HepG2 (cell line): ENCODE data around the gene CSN3. TPM values are rescaled to one million over a fixed set of nuclear protein-coding genes. Genes with fewer than 3 reads are reported as not detected.

Source experiments
- ATAC-seq: fragments of 200-7000 bp; cut with Tn5 transposase; 3 replicates; pipeline ENCODE4 v1.9.1; 2020; ENCODE audit warnings: mild to moderate bottlenecking, moderate library complexity
- BruUV-seq: library from RNA; stranded (reverse); fragments of 400-500 nt; replicated peaks from 2 replicates; lab custom pipeline; 2021; lab: Mats Ljungman, UMichigan
- CTCF ChIA-PET: fragments of 300-600 bp; formaldehyde crosslinking; extraction: SDS; loops from one replicate; lab custom pipeline; 2021; ENCODE audit warnings: low total read pairs, inconsistent platforms, low intra/inter-chr PET ratio; lab: Yijun Ruan, JAX
- POLR2A ChIA-PET: fragments of 350-600 bp; sonication (Branson Sonifier 250); formaldehyde crosslinking; loops from one replicate; lab custom pipeline; 2020; ENCODE audit warnings: antibody characterized with exemption, inconsistent platforms; lab: Yijun Ruan, JAX
- DNase-seq: peaks from one replicate; pipeline ENCODE4 v3.0.0-alpha.2; 2015; ENCODE audit warnings: low spot score
- FAIRE-seq: peaks from 3 replicates; lab custom pipeline; 2011; peaks lifted over from hg19 to GRCh38; lab: Jason Lieb, UNC
- H2AFZ ChIP-seq: one replicate; pipeline ENCODE4 v1.6.1; 2011; ENCODE audit warnings: low read length, inconsistent platforms
- H3K27ac ChIP-seq: fragments of 300-600 bp; 3 replicates; pipeline ENCODE4 v1.8.0; 2011; ENCODE audit warnings: mixed run types, mild to moderate bottlenecking, mixed read lengths, low read length, inconsistent platforms; ENCODE audit not compliant: insufficient read depth; ENCODE audit errors: extremely low read length
- H3K27me3 ChIP-seq, 2 experiments: fragments of 200-600 bp in 1 of 2; 2 replicates in 1 of 2; 3 replicates in 1 of 2; pipeline versions ENCODE4 v1.6.0 to v1.8.0; 2011; ENCODE audit warnings: low read length in 2 of 2, mild to moderate bottlenecking in 2 of 2, moderate library complexity in 2 of 2, inconsistent platforms in 1 of 2; ENCODE audit not compliant: insufficient read depth in 2 of 2, control insufficient read depth in 1 of 2
- H3K36me3 ChIP-seq, 2 experiments: fragments of 200-600 bp in 1 of 2; replicated peaks in 1 of 2; 2 replicates in 1 of 2; 3 replicates in 1 of 2; pipeline versions ENCODE4 v1.5.1 to v1.8.0; 2011; ENCODE audit warnings: low read length in 2 of 2, inconsistent platforms in 1 of 2; ENCODE audit not compliant: insufficient read depth in 2 of 2, control insufficient read depth in 1 of 2
- H3K4me1 ChIP-seq: 2 replicates; pipeline ENCODE4 v1.5.1; 2012; ENCODE audit warnings: low read length, inconsistent platforms; ENCODE audit not compliant: insufficient read depth
- H3K4me2 ChIP-seq: 2 replicates; pipeline ENCODE4 v1.6.0; 2011; ENCODE audit warnings: low read depth, low read length, inconsistent platforms
- H3K4me3 ChIP-seq, 3 experiments: fragments of 200-600 bp in 1 of 3; sonication (generic), shearing (Covaris generic) in 1 of 3; replicated peaks in 1 of 3; 2 replicates each; pipeline ENCODE4 v1.5.1; 2011 to 2016; ENCODE audit warnings: low read length in 3 of 3, inconsistent platforms in 2 of 3, low read depth in 2 of 3, mild to moderate bottlenecking in 2 of 3, control low read depth in 1 of 3, mixed read lengths in 1 of 3; ENCODE audit not compliant: insufficient read depth in 1 of 3
- H3K79me2 ChIP-seq: one replicate; pipeline ENCODE4 v1.6.1; 2011; ENCODE audit warnings: low read length, inconsistent platforms; ENCODE audit not compliant: insufficient read depth
- H3K9ac ChIP-seq: 2 replicates; pipeline ENCODE4 v1.6.0; 2011; ENCODE audit warnings: mild to moderate bottlenecking, low read depth, low read length, inconsistent platforms; ENCODE audit not compliant: insufficient read depth
- H3K9me3 ChIP-seq: 2 replicates; pipeline ENCODE4 v1.5.1; 2012; ENCODE audit warnings: mild to moderate bottlenecking, low read length
- H4K20me1 ChIP-seq: 2 replicates; pipeline ENCODE4 v1.6.0; 2011; ENCODE audit warnings: inconsistent platforms, mild to moderate bottlenecking, low read length, moderate library complexity; ENCODE audit not compliant: insufficient read depth
- ARNT2 ChIP-seq: sonication (generic); formaldehyde crosslinking; IDR thresholded peaks from 2 replicates; pipeline ENCODE4 v1.8.0; 2022; ENCODE audit warnings: mild to moderate bottlenecking, low read depth, missing genetic modification reagents, moderate library complexity
- HNRNPUL1 ChIP-seq: fragments of 200-400 bp; formaldehyde crosslinking; IDR thresholded peaks from 2 replicates; pipeline ENCODE4 v1.6.1; 2017; ENCODE audit warnings: low read depth, mild to moderate bottlenecking, low read length, moderate library complexity
- JUND ChIP-seq: sonication (generic); formaldehyde crosslinking; IDR thresholded peaks from 2 replicates; pipeline ENCODE4 v1.8.0; 2022; ENCODE audit warnings: mild to moderate bottlenecking, missing genetic modification reagents
- MTA3 ChIP-seq: sonication (generic); formaldehyde crosslinking; IDR thresholded peaks from 2 replicates; pipeline ENCODE4 v1.4.0; 2020; ENCODE audit warnings: missing genetic modification reagents
- NCOA1 ChIP-seq: sonication (generic); formaldehyde crosslinking; IDR thresholded peaks from 2 replicates; pipeline ENCODE4 v1.9.0; 2021; ENCODE audit warnings: missing genetic modification reagents
- SIN3A ChIP-seq: IDR thresholded peaks from 2 replicates; pipeline ENCODE4 v1.6.1; 2011; ENCODE audit warnings: low read depth, mild to moderate bottlenecking, control low read depth, low read length, borderline replicate concordance
- U2AF1 ChIP-seq: fragments of 200-400 bp; formaldehyde crosslinking; optimal IDR thresholded peaks from 2 replicates; pipeline ENCODE3; 2017; ENCODE audit warnings: mild to moderate bottlenecking, low read depth, low read length
- ZNF564 ChIP-seq: sonication (generic); formaldehyde crosslinking; IDR thresholded peaks from 2 replicates; pipeline ENCODE4 v1.8.1; 2023; ENCODE audit warnings: mild to moderate bottlenecking, missing genetic modification reagents
- ZNF776 ChIP-seq: sonication (generic); formaldehyde crosslinking; IDR thresholded peaks from 2 replicates; pipeline ENCODE4 v1.4.0; 2020; ENCODE audit warnings: mild to moderate bottlenecking, missing genetic modification reagents
- WGBS: methylation state at CpG from one replicate; pipeline ENCODE4 v1.1.6; 2017; ENCODE audit warnings: low lambda C conversion rate; 5-methylcytosine and 5-hydroxymethylcytosine counted together
- in situ Hi-C: cut with HindIII; loops from 2 replicates; pipeline ENCODE4 v1.10.0; 2017; ENCODE audit warnings: low pct_unique_long_range_greater_than_20kb; ENCODE audit not compliant: extremely low pct_ligation_motif_present
- intact Hi-C: fragments of 100-400 bp; cut with micrococcal nuclease; formaldehyde crosslinking; loops from one replicate; pipeline ENCODE4 v1.10.0; 2022; ENCODE audit not compliant: unreplicated experiment
- polyA plus RNA-seq, 8 experiments: library from polyadenylated mRNA; depleted of rRNA in 3 of 8; stranded (reverse) in 7 of 8; unstranded in 1 of 8; fragments of >200 nt; fragmentation: Illumina TruSeq in 4 of 8; extraction: Trizol in 4 of 8; gene quantifications; 2 replicates each; pipeline versions ENCODE4 v1.2.1 to v1.2.3, GENCODE V29; 2011 to 2016; ENCODE audit warnings: low read depth in 4 of 8, missing spikeins in 1 of 8, mixed read lengths in 1 of 8; ENCODE audit not compliant: insufficient read depth in 1 of 8
- total RNA-seq, 5 experiments: library from RNA; depleted of rRNA; stranded (reverse); fragments of >200 nt; fragmentation: Illumina TruSeq; extraction: Trizol; gene quantifications; 2 replicates each; pipeline ENCODE4 v1.2.3, GENCODE V29; 2016; ENCODE audit warnings: low read depth in 1 of 5
- TF ChIP-seq, protein P1 (sequence below): IDR thresholded peaks from 2 replicates; pipeline ENCODE4 v1.6.1; 2012; ENCODE audit warnings: low read length, improper control_type of control experiment

CSN3 gene
- total and polyA plus RNA-seq, 2 of the 13 experiments (the other 11 are each of a cell fraction or from before 2014, with no cell fraction given) = not detected

DNA sequence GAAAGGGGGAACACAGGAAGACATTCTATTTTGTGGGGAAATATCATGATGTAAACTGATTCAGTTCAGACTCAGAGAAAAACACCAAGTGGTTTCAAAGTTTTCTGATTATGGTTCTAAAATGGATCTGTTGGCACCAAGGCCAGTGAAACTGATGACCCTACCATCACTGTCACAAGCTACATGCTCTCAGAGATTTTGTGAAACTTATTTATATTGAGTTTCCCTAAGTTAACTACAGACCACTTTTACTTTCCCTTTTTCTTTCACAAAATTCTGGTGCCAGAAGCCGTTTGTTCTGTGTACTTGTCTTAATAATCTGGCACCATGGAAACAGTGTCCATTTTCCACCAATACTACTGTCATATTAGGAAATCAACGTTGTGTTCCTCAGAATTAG is 48.9 kb downstream of the CSN3 start:
- no peak for FAIRE-seq
- Histone ChIP-seq H2AFZ (no peak overlapping the region), H3K9me3 (no peaks in the 10 kb centered on the region), H3K9ac (no peak overlapping the region), H3K36me3 (no peaks in the 10 kb centered on the region), H3K4me2 (no peak overlapping the region), H3K27me3 (no peaks in the 10 kb centered on the region; a peak in 1 of 5 replicates), H4K20me1 (no peaks in the 10 kb centered on the region), H3K27ac (no peak overlapping the region), H3K4me1 (peaks cover 6% of the 10 kb centered on the region; the same call in 1 of the 2 replicates), H3K79me2 (no peaks in the 10 kb centered on the region), H3K4me3 (no peak overlapping the region)
- POLR2A ChIA-PET = no interaction called here
- no peak for DNase-seq
- in situ Hi-C loops (no loop called here), intact Hi-C loops (no loop called here)
- no peak for ATAC-seq
- 3% methylated on average over 2 of the region's 2 CpGs for WGBS
- CTCF ChIA-PET = no interaction called here
- BruUV-seq = no TSS peak
- TF ChIP-seq ZNF776 = no peak
- TF ChIP-seq HNRNPUL1 = no peak
- TF ChIP-seq, protein P1, sequence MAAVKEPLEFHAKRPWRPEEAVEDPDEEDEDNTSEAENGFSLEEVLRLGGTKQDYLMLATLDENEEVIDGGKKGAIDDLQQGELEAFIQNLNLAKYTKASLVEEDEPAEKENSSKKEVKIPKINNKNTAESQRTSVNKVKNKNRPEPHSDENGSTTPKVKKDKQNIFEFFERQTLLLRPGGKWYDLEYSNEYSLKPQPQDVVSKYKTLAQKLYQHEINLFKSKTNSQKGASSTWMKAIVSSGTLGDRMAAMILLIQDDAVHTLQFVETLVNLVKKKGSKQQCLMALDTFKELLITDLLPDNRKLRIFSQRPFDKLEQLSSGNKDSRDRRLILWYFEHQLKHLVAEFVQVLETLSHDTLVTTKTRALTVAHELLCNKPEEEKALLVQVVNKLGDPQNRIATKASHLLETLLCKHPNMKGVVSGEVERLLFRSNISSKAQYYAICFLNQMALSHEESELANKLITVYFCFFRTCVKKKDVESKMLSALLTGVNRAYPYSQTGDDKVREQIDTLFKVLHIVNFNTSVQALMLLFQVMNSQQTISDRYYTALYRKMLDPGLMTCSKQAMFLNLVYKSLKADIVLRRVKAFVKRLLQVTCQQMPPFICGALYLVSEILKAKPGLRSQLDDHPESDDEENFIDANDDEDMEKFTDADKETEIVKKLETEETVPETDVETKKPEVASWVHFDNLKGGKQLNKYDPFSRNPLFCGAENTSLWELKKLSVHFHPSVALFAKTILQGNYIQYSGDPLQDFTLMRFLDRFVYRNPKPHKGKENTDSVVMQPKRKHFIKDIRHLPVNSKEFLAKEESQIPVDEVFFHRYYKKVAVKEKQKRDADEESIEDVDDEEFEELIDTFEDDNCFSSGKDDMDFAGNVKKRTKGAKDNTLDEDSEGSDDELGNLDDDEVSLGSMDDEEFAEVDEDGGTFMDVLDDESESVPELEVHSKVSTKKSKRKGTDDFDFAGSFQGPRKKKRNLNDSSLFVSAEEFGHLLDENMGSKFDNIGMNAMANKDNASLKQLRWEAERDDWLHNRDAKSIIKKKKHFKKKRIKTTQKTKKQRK = no peak
- no peak for TF ChIP-seq ARNT2 (CRISPR knock-in tag)

DNA sequence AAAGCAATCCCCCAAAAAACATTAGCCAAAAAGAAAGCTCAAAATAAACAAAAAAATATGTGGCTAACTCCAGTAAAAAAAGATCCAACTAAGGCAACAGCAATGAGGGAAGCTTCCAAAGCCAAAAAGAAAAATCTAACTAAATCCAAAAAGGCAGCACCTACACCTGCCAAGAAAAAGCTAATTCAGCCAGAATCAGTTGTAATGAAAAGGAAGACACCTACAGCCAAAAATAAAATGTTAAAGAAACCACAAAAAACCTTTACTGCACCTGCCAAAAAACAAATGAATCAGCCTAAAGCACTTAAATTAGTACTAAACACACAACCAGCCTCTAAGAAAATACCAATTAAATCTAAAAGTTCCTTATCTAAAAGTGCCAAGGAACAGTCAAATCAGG is 55.2 kb downstream of the CSN3 start:
- no TSS peak for BruUV-seq
- in situ Hi-C loops (no loop called here), intact Hi-C loops (no loop called here)
- Histone ChIP-seq H3K4me2 (no peak overlapping the region), H3K79me2 (no peaks in the 10 kb centered on the region), H3K4me1 (no peaks in the 10 kb centered on the region), H3K36me3 (no peaks in the 10 kb centered on the region), H3K27me3 (no peaks in the 10 kb centered on the region), H3K27ac (no peak overlapping the region), H3K9ac (no peak overlapping the region), H4K20me1 (no peaks in the 10 kb centered on the region), H2AFZ (no peak overlapping the region), H3K9me3 (no peaks in the 10 kb centered on the region), H3K4me3 (no peak overlapping the region)
- no peak for FAIRE-seq
- ChIA-PET CTCF (no interaction called here), POLR2A (no interaction called here)
- no peak for ATAC-seq
- TF ChIP-seq SIN3A = no peak
- TF ChIP-seq MTA3 (CRISPR knock-in tag) = no peak
- TF ChIP-seq U2AF1 = no peak
- TF ChIP-seq NCOA1 = no peak
- no peak for TF ChIP-seq ZNF564
- TF ChIP-seq JUND (CRISPR knock-in tag) = no peak
- DNase-seq = no peak
